ENCODE results near the gene QPCT.
A peak's percentile ranks its signal among the peaks of the same experiment; 100 is the strongest.

QPCT gene

GRCh38 chr2:37324786-37325624 lies 19.4 kb upstream of the QPCT start, which contains the start of gene PRKD3:
PRKD3 (minus strand) TSS chr2:37324833; CDS start chr2:37316524, 8,309 bp downstream.
- no peak for DNase-seq (ENCODE audit: low read depth, low spot score)

- DNase-seq (ENCODE audit: low read depth, low spot score): no peak
Measured at GRCh38 chr2:37325625-37326071, 18.8 kb upstream of the QPCT start.

- DNase-seq (ENCODE audit: low read depth, low spot score): peak; percentile 66
Measured at GRCh38 chr2:37326285-37326684, 18.1 kb upstream of the QPCT start.

GRCh38 chr2:37326866-37327634 lies 17.4 kb upstream of the QPCT start:
- DNase-seq (ENCODE audit: low read depth, low spot score): no peak

GRCh38 chr2:37330681-37331080 lies 13.7 kb upstream of the QPCT start:
- no peak for DNase-seq (ENCODE audit: low read depth, low spot score)

- DNase-seq (ENCODE audit: low read depth, low spot score): no peak
Measured at GRCh38 chr2:37332560-37332959, 11.9 kb upstream of the QPCT start.

- DNase-seq (ENCODE audit: low read depth, low spot score): no peak
Measured at GRCh38 chr2:37333256-37333655, 11.2 kb upstream of the QPCT start.

GRCh38 chr2:37335604-37336003 lies 8.8 kb upstream of the QPCT start:
- no peak for DNase-seq (ENCODE audit: low read depth, low spot score)

GRCh38 chr2:37337620-37338280 lies 6.7 kb upstream of the QPCT start:
- DNase-seq (ENCODE audit: low read depth, low spot score): no peak

- no peak for DNase-seq (ENCODE audit: low read depth, low spot score)
Measured at GRCh38 chr2:37338933-37339332, 5.5 kb upstream of the QPCT start.

GRCh38 chr2:37340637-37341036 lies 3.8 kb upstream of the QPCT start:
- DNase-seq (ENCODE audit: low read depth, low spot score): no peak

- no peak for DNase-seq (ENCODE audit: low read depth, low spot score)
Measured at GRCh38 chr2:37342591-37343220, 1.7 kb upstream of the QPCT start.

GRCh38 chr2:37343537-37344434 lies 644 bp upstream of the QPCT start:
- no peak for DNase-seq (ENCODE audit: low read depth, low spot score)

GRCh38 chr2:37348155-37348554 lies 3.7 kb downstream of the QPCT start:
- DNase-seq (ENCODE audit: low read depth, low spot score): no peak

GRCh38 chr2:37349231-37349860 lies 4.9 kb downstream of the QPCT start:
- no peak for DNase-seq (ENCODE audit: low read depth, low spot score)

GRCh38 chr2:37350034-37350433 lies 5.6 kb downstream of the QPCT start:
- DNase-seq (ENCODE audit: low read depth, low spot score): no peak

- DNase-seq (ENCODE audit: low read depth, low spot score): no peak
Measured at GRCh38 chr2:37354531-37354930, 10.1 kb downstream of the QPCT start.

- no peak for DNase-seq (ENCODE audit: low read depth, low spot score)
Measured at GRCh38 chr2:37355735-37356134, 11.3 kb downstream of the QPCT start.

GRCh38 chr2:37356299-37356698 lies 11.9 kb downstream of the QPCT start:
- no peak for DNase-seq (ENCODE audit: low read depth, low spot score)

GRCh38 chr2:37357069-37357468 lies 12.6 kb downstream of the QPCT start:
- no peak for DNase-seq (ENCODE audit: low read depth, low spot score)

Data from brain pericyte (primary cell).